ENCODE measurements around the gene ZNF771. TPM values are rescaled to one million over a fixed set of nuclear protein-coding genes. Genes with fewer than 3 reads are reported as not detected.

Gene ZNF771
- total and polyA plus RNA-seq, 9 of the 15 experiments (the other 6 are each of a cell fraction or from before 2014, with no cell fraction given), result 1.5 to 12.6 (median 4.4) TPM

DNA sequence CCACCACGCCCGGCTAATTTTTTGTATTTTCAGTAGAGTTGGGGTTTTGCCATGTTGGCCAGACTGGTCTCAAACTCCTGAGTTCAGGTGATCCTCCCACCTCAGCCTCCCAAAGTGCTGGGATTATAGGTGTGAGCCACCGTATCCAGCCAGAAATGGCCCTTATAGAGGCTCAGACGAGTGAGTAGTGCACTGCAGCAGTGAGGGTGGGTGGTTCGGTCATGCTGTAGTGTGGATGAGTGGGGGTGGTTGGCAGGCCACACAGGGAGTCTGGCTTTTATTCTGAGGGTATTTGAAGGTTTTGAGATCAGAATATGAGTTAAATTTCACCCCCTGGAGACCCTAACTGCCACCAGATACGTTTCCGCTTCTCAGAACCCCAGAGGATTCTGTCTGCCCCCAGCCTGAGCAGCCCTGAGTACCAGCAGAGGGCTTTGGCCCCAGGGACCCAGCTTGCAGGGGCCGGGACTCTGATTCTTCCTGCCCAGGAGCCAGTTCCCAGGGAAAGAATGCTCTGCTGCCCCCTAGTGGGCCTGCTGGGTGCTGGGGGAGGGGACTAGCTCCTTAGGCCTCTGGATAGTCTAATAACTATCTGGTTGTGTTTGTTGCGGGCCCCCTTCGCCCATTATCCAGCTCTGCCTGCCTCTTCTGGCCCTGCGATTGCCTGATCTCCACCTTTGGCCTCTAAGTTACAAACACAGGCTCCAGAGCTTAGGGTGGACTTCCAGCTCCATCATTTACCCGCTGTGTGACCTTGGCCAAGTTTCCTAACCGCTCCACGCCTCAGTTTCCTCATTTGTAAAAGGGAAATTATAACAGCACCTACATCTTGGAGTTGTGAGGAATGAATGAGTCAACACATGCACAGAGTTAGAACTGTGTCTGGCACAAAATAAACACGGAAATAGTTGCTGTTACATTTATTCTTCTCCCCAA, 2.0 kb downstream of the ZNF771 start (continued):
- TF ChIP-seq, protein P1, sequence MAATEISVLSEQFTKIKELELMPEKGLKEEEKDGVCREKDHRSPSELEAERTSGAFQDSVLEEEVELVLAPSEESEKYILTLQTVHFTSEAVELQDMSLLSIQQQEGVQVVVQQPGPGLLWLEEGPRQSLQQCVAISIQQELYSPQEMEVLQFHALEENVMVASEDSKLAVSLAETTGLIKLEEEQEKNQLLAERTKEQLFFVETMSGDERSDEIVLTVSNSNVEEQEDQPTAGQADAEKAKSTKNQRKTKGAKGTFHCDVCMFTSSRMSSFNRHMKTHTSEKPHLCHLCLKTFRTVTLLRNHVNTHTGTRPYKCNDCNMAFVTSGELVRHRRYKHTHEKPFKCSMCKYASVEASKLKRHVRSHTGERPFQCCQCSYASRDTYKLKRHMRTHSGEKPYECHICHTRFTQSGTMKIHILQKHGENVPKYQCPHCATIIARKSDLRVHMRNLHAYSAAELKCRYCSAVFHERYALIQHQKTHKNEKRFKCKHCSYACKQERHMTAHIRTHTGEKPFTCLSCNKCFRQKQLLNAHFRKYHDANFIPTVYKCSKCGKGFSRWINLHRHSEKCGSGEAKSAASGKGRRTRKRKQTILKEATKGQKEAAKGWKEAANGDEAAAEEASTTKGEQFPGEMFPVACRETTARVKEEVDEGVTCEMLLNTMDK (IDR thresholded peaks at IDR 0.05; ENCODE audit: borderline replicate concordance, insufficient read depth, low read depth, low read length, poor library complexity, severe bottlenecking), result peak; percentile 97
- no peak for TF ChIP-seq PTRF (tag; IDR thresholded peaks at IDR 0.05)
- no peak for TF ChIP-seq ZNF311 (CRISPR knock-in tag; IDR thresholded peaks at IDR 0.05)
- no peak for TF ChIP-seq ZNF232 (CRISPR knock-in tag; IDR thresholded peaks at IDR 0.05)
- TF ChIP-seq, protein P2, sequence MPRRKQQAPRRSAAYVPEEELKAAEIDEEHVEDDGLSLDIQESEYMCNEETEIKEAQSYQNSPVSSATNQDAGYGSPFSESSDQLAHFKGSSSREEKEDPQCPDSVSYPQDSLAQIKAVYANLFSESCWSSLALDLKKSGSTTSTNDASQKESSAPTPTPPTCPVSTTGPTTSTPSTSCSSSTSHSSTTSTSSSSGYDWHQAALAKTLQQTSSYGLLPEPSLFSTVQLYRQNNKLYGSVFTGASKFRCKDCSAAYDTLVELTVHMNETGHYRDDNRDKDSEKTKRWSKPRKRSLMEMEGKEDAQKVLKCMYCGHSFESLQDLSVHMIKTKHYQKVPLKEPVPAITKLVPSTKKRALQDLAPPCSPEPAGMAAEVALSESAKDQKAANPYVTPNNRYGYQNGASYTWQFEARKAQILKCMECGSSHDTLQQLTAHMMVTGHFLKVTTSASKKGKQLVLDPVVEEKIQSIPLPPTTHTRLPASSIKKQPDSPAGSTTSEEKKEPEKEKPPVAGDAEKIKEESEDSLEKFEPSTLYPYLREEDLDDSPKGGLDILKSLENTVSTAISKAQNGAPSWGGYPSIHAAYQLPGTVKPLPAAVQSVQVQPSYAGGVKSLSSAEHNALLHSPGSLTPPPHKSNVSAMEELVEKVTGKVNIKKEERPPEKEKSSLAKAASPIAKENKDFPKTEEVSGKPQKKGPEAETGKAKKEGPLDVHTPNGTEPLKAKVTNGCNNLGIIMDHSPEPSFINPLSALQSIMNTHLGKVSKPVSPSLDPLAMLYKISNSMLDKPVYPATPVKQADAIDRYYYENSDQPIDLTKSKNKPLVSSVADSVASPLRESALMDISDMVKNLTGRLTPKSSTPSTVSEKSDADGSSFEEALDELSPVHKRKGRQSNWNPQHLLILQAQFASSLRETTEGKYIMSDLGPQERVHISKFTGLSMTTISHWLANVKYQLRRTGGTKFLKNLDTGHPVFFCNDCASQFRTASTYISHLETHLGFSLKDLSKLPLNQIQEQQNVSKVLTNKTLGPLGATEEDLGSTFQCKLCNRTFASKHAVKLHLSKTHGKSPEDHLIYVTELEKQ (CRISPR knock-in tag; IDR thresholded peaks at IDR 0.05), result no peak
- TF ChIP-seq, protein P3, sequence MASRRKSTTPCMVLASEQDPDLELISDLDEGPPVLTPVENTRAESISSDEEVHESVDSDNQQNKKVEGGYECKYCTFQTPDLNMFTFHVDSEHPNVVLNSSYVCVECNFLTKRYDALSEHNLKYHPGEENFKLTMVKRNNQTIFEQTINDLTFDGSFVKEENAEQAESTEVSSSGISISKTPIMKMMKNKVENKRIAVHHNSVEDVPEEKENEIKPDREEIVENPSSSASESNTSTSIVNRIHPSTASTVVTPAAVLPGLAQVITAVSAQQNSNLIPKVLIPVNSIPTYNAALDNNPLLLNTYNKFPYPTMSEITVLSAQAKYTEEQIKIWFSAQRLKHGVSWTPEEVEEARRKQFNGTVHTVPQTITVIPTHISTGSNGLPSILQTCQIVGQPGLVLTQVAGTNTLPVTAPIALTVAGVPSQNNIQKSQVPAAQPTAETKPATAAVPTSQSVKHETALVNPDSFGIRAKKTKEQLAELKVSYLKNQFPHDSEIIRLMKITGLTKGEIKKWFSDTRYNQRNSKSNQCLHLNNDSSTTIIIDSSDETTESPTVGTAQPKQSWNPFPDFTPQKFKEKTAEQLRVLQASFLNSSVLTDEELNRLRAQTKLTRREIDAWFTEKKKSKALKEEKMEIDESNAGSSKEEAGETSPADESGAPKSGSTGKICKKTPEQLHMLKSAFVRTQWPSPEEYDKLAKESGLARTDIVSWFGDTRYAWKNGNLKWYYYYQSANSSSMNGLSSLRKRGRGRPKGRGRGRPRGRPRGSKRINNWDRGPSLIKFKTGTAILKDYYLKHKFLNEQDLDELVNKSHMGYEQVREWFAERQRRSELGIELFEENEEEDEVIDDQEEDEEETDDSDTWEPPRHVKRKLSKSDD (conservative IDR thresholded peaks at IDR 0.05; ENCODE audit: low read length), result no peak
- no peak for TF ChIP-seq RHOXF2B (CRISPR knock-in tag; conservative IDR thresholded peaks at IDR 0.05)
- peak; percentile 16; the same call in 1 of the 2 replicates for TF ChIP-seq CTBP1 (IDR thresholded peaks at IDR 0.05; ENCODE audit: borderline replicate concordance)
- TF ChIP-seq ZNF436 (CRISPR knock-in tag; IDR thresholded peaks at IDR 0.05), result no peak
- no peak for TF ChIP-seq ZNF583 (CRISPR knock-in tag; IDR thresholded peaks at IDR 0.05)
- no peak for TF ChIP-seq ELF4 (CRISPR knock-in tag; IDR thresholded peaks at IDR 0.05)
- TF ChIP-seq ZBTB7A (IDR thresholded peaks at IDR 0.05; ENCODE audit: borderline replicate concordance, control insufficient read depth, low read depth, low read length), result peak; percentile 51; the same call in 1 of the 2 replicates
- 0 out of 2 replicates have a peak, but pooled peaks have one; percentile 22 for TF ChIP-seq ATF7 (IDR thresholded peaks at IDR 0.05)
- TF ChIP-seq TAF9B (IDR thresholded peaks at IDR 0.05; ENCODE audit: partially characterized antibody), result no peak
- TF ChIP-seq, protein P4, sequence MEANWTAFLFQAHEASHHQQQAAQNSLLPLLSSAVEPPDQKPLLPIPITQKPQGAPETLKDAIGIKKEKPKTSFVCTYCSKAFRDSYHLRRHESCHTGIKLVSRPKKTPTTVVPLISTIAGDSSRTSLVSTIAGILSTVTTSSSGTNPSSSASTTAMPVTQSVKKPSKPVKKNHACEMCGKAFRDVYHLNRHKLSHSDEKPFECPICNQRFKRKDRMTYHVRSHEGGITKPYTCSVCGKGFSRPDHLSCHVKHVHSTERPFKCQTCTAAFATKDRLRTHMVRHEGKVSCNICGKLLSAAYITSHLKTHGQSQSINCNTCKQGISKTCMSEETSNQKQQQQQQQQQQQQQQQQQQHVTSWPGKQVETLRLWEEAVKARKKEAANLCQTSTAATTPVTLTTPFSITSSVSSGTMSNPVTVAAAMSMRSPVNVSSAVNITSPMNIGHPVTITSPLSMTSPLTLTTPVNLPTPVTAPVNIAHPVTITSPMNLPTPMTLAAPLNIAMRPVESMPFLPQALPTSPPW (CRISPR knock-in tag; IDR thresholded peaks at IDR 0.05), result peak; percentile 43; the same call in 1 of the 2 replicates
- TF ChIP-seq XRCC4 (IDR thresholded peaks at IDR 0.05; ENCODE audit: extremely low read depth, insufficient read depth, insufficient read length), result no peak
- no peak for TF ChIP-seq TAF7 (tag; IDR thresholded peaks at IDR 0.05)

Data from K562 (cell line).